ENCODE data around the gene RHAG. TPM values are rescaled to one million over a fixed set of nuclear protein-coding genes. Genes with fewer than 3 reads are reported as not detected.

Gene RHAG
- total RNA-seq, result not detected in 2 replicates

GRCh38 chr6:49636713-49637349, at the start of gene RHAG:
TSS of gene RHAG (minus strand) at chr6:49636839. CDS start at chr6:49636812, 27 bp downstream.

Other genes starting within 250 kb of the RHAG start
- 11.8 and 14.9 TPM in 2 replicates for gene MMUT, start 173.6 kb downstream of the RHAG start, total RNA-seq
- gene CENPQ, start 173.5 kb downstream of the RHAG start, total RNA-seq, result 2.4 and 2.7 TPM in 2 replicates
- not detected in 2 replicates for gene GLYATL3, start 136.9 kb downstream of the RHAG start, total RNA-seq
- 2.2 TPM in 1 of 2 replicates, not detected in the other for gene C6orf141, start 86.2 kb downstream of the RHAG start, total RNA-seq
- gene CRISP2, start 76.7 kb upstream of the RHAG start, total RNA-seq, result not detected in 2 replicates
- not detected in 2 replicates for gene CRISP3, start 107.5 kb upstream of the RHAG start, total RNA-seq
- not detected in 2 replicates for gene PGK2, start 150.4 kb upstream of the RHAG start, total RNA-seq
- not detected in 2 replicates for gene CRISP1, start 229.7 kb upstream of the RHAG start, total RNA-seq